GM12878 (cell line): ENCODE results near the gene CCSER2.

Experiments
- CTCF ChIP-seq, 3 experiments: IDR thresholded peaks in 2 of 3; conservative IDR thresholded peaks in 1 of 3; 2 replicates each; pipeline ENCODE4 v1.5.1; 2011; ENCODE audit warnings: low read depth in 3 of 3, low read length in 3 of 3, mild to moderate bottlenecking in 3 of 3, control low read depth in 2 of 3, moderate library complexity in 2 of 3, inconsistent platforms in 1 of 3, mixed read lengths in 1 of 3; ENCODE audit not compliant: control insufficient read depth in 2 of 3, insufficient read depth in 1 of 3; ENCODE audit errors: extremely low read depth in 1 of 3
- EGR1 ChIP-seq, 2 experiments: IDR thresholded peaks; 1 replicate in 1 of 2; 2 replicates in 1 of 2; pipeline ENCODE4 v1.6.1; 2011 to 2012; ENCODE audit warnings: low read depth in 2 of 2, low read length in 2 of 2, borderline replicate concordance in 1 of 2, mild to moderate bottlenecking in 1 of 2, moderate library complexity in 1 of 2
- REST ChIP-seq: IDR thresholded peaks from 2 replicates; pipeline ENCODE4 v1.6.1; 2012; ENCODE audit warnings: mild to moderate bottlenecking, low read depth, low read length

GRCh38 chr10:84478679-84479078 lies 150.3 kb downstream of the CCSER2 start:
- TF ChIP-seq CTCF (IDR thresholded peaks at IDR 0.05 in 2 of 3, conservative IDR thresholded peaks at IDR 0.05 in 1 of 3; ENCODE audit: control insufficient read depth in 2 of 3, extremely low read depth in 1 of 3, insufficient read depth in 1 of 3, low read depth in 3 of 3, low read length in 3 of 3) (no peak), EGR1 (IDR thresholded peaks at IDR 0.05; ENCODE audit: borderline replicate concordance in 1 of 2, low read depth in 2 of 2, low read length in 2 of 2) (no peak), REST (no peak)
